ENCODE results near the gene RPS28. TPM values are rescaled to one million over a fixed set of nuclear protein-coding genes. Genes with fewer than 3 reads are reported as not detected.
"Not testable (repeated sequence)": the region's sequence is repeated elsewhere in the genome, so short reads cannot be mapped to it uniquely, and the experiment has no call there.

The RPS28 gene
- total RNA-seq, 1 donor from 2014 or later = 383 TPM

GRCh38 chr19:8342684-8343482 is 21.6 kb downstream of the RPS28 start, which contains the start of gene KANK3:
Gene KANK3, minus strand, starts transcription at chr19:8343262. Its CDS starts 5,434 bp downstream, at chr19:8337828.
- DNase-seq = peak; percentile 91

- DNase-seq = no peak
Observed at GRCh38 chr19:8343483-8343844, 22.2 kb downstream of the RPS28 start.

GRCh38 chr19:8349629-8350372 is 28.5 kb downstream of the RPS28 start:
- DNase-seq = not testable (repeated sequence)

DNA sequence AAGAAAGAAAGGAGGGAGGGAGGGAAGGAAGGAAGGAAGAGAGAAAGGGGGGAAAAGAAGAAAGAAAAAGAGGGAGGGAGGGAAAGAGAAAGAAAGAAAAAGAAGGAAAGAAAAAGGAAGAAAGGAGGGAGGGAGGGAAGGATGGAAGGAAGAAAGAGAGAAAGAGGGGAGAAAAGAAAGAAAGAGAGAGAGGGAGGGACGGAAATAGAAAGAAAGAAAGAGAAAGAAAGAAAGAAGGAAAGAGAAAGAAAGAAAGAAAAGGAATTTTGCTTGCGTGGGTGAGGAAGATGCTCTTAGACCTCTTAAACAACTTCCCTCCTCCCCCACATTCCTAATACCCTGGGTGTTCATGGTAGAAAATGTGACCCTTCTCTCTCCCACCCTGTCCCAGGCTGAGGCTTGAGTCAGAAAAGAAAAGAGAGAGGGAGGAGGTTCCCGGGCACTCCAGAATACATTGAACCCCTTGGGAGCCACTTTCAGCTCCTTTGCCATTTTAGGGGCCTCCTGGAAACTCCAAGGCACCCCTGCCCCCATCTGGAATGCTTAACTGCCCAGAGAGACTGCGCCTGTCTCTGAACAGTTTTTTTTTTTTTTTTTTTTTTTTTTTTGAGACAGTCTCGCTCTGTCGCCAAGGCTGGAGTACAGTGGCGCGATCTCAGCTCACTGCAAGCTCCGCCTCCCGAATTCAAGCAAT is 31.0 kb downstream of the RPS28 start:
- DNase-seq = no peak

GRCh38 chr19:8352845-8353244 is 31.5 kb downstream of the RPS28 start:
- not testable (repeated sequence) for DNase-seq

DNA sequence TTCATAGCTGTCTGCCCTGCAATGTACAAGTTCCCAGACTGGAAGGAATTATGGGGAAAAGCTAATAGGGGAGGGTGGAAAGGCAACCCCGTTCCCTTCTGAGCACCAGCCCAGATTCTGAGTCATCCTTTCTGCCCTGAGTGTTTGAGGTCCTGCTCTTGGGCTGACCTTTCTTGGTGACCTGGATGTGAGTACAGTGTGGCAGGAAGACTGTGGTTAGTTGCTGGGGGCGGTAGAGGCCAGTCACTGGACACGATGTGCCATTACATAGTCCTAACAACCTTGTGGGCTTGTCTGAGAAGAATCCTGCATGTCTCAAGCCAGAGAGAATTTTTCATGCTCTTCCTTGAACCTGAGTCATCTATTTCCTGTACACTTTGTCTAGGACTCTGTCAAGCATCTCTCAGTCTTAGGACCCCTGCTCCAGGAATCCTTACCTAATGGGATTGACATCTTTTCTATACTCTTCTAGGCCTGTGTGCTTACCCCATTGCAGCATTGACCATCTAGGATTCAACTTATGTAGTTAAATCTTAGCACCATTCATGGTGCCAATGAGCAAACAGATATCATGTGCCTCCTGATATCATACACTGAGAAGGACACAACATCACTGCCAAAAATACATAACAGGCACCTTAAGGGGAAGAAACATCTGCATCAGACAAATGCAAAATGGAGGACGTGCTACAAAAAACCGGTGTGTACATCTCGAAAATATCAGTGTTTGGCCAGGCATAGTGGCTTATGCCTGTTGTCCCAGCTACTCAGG is 34.5 kb downstream of the RPS28 start:
- no peak for DNase-seq

- DNase-seq = no peak
Observed at GRCh38 chr19:8357007-8357521, 35.8 kb downstream of the RPS28 start.

DNA sequence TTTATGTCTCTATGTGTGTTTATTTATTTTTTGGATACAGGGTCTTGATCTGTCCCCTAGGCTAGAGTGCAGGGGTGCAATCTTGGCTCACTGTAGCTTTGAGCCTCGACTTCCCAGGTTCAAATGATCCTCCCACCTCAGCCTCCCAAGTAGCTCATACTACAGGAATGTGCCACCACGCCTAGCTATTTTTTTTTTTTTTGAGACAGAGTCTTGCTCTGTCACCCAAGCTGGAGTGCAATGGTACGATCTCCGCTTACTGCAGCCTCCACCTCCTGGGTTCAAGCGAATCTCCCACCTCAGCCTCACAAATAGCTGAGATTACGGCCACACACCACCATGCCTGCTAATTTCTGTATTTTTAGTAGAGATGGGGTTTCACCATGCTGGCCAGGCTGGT is 37.7 kb downstream of the RPS28 start:
- DNase-seq = no peak

- DNase-seq = no peak
Observed at GRCh38 chr19:8360196-8360595, 38.9 kb downstream of the RPS28 start.

DNA sequence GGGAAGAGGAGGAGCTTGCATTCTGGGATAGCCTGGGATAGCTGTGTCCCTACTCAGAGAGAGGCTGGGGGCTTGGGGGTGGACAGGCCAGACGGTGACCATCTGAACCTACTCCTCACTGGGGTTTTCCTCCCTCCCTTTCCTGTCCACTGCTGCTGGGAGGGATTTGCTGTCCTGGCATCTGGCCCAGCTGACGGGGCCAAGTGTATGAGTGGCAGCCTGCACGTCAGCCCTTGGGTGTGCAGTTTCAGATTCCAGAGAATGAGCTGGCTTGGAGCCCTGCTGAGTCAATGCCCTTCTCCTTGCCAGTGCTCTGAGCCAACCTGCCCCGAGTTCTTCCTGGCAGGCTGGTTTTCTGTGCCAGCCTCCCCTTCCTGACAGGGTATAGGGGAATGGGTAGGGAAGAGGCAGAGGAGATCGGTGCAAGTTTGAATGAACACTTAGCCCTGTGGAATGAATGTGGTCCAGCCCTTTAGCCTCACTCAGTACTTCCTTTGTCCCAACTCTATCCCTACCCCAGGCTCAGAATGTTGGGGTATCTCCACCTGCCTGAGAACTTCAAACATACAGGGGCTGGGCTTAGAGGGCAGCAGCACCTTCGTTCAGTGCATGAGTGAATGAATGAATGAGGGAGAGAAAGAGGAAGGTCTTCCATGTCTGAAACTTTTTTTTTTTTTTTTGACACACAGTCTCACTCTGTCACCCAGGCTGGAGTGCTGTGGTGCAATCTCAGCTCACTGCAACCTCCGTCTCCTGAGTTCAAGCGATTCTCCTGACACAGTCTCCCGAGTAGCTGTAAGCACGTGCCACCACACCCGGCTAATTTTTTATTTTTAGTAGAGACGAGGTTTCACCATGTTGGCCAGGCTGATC is 40.9 kb downstream of the RPS28 start:
- DNase-seq = peak; percentile 97

- DNase-seq = peak; percentile 64
Observed at GRCh38 chr19:8363803-8364771, 42.8 kb downstream of the RPS28 start, which contains the start of gene ANGPTL4. Gene ANGPTL4, plus strand, starts transcription at chr19:8364155. Its CDS starts 167 bp downstream, at chr19:8364322.

GRCh38 chr19:8366121-8366581 is 44.9 kb downstream of the RPS28 start:
- DNase-seq = no peak

DNA sequence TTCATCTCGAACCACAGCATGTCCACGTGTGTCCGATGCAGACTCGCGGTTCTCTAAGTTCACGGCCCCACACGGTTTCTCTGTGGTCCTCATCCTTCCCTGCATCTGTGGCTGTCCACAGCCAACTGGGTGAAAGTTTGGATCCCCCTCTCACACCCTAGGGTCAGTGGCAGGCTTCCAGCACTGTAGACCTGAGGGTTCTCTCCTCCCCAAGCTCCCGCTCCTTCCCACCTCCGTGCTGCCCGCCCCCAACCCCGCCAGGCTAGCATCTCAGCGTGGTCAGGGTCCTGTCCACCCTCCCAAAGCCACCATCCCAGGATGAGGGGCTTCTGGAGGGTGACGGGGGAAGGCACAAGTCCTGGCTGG is 45.6 kb downstream of the RPS28 start:
- peak; percentile 61 for DNase-seq

GRCh38 chr19:8367327-8368001 is 46.2 kb downstream of the RPS28 start:
- DNase-seq = peak; percentile 97

DNA sequence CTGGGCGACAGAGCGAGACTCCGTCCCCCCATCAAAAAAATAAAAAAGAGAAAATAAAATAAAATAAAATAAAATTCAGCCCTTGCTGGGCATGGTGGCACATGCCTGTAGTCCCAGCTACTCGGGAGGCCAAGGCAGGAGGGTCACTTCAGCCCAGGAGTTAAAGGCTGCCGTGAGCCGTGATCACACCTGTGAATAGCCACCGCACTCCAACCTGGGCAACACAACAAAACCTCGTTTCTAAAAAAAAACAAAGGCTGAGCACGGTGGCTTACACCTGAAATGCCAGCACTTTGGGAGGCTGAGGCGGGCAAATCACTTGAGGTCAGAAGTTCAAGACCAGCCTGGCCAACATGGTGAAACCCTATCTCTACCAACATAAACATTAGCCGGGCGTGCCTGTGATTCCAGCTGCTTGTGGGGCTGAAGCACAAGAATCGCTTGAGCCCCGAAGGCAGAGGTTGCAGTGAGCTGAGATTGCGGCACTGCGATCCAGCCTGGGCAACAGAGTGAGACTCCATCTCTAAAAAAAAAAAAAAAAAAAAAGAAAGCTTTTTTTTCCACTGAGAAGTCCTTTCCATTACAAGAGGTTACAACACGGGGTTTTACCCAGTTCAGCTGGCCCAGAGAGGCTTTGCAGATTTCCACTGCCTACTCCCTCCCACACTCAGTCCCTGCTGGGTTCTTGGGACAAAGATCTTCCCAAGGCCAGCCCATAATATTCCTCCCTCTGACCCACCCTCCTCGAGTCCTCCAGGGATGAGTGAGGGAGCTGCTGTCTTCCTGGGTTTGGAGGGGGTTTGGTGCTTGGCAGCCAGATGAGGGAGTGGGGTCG is 49.1 kb downstream of the RPS28 start:
- peak; percentile 56 for DNase-seq

GRCh38 chr19:8371011-8371804 is 49.9 kb downstream of the RPS28 start:
- no peak for DNase-seq

Data from tongue (tissue), 2 donors.